ENCODE results near the gene PAPLN.
"Not testable (repeated sequence)": the region's sequence is repeated elsewhere in the genome, so short reads cannot be mapped to it uniquely, and the experiment has no call there.

PAPLN gene

GRCh38 chr14:73285979-73286378 lies 48.7 kb downstream of the PAPLN start:
- no peak for DNase-seq (ENCODE audit: low read depth in 1 of 2, low spot score in 1 of 2)

- no peak for DNase-seq (ENCODE audit: low read depth in 1 of 2, low spot score in 1 of 2)
Observed at GRCh38 chr14:73286598-73286997, 49.3 kb downstream of the PAPLN start.

- DNase-seq (ENCODE audit: low read depth in 1 of 2, low spot score in 1 of 2), result no peak
Observed at GRCh38 chr14:73287071-73287470, 49.8 kb downstream of the PAPLN start.

DNA sequence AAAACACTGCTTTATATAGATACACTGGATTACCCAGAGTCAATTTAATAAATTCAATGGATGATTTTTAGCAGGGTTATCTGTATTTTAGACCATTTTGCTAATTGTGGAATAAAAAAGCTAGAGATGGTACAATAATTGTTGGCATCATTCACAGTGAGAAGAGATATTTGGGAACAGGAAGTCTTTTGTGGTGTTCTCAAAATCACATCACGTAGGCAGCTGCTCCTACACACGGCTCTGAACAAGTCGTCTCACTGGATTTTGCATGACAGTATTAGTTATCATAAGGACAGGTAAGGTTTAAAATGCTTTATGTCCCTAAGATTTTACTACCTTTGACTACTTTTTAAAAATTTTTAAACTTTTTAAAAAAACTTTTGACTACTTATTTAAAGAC lies 52.0 kb downstream of the PAPLN start:
- no peak for DNase-seq (ENCODE audit: low read depth in 1 of 2, low spot score in 1 of 2)

- no peak for DNase-seq (ENCODE audit: low read depth in 1 of 2, low spot score in 1 of 2)
Observed at GRCh38 chr14:73289729-73290128, 52.4 kb downstream of the PAPLN start.

DNA sequence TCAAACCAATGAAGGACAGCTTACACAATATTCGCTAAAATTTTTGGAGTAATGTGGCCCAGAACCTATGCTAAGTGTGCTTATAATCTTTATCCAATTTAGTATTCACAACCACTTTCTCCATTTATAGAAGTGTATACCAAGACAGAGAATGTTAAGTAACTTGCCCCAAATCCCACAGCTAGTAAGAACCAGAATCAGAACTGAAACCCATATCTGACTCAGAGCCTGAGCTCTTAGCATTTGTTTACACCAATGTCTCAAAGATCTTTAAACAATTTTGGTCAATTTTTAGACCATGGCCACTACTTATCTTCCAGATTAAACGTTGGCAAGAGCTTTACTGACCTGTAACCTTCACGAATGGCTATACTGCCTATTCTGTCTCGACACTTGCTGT lies 53.0 kb downstream of the PAPLN start:
- DNase-seq (ENCODE audit: low read depth in 1 of 2, low spot score in 1 of 2), result no peak

- no peak for DNase-seq (ENCODE audit: low read depth in 1 of 2, low spot score in 1 of 2)
Observed at GRCh38 chr14:73293782-73294781, 56.8 kb downstream of the PAPLN start.

- DNase-seq (ENCODE audit: low read depth in 1 of 2, low spot score in 1 of 2), result no peak
Observed at GRCh38 chr14:73295198-73295796, 58.0 kb downstream of the PAPLN start.

GRCh38 chr14:73305499-73305898 lies 68.2 kb downstream of the PAPLN start:
- no peak for DNase-seq (ENCODE audit: low read depth in 1 of 2, low spot score in 1 of 2)

DNA sequence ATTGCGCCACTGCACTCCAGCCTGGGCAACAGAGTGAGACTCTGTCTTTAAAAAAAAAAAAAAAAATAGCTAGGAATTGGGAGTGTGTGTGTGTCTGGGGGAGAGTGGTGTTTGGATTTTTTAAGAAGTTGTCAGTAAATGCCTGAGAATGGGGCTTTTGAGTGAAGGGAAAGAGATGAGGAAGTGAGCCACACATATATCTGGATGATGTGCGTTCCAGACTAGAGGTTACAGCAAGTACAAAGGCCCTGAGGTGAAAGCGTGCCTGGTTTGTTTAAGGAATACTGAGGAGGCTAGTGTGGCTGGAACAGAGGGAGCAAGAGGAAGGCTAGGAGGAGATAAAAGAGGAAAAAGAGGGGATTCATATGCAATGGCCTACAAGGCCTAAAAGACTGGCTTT lies 70.0 kb downstream of the PAPLN start:
- DNase-seq (ENCODE audit: low read depth in 1 of 2, low spot score in 1 of 2), result no peak

DNA sequence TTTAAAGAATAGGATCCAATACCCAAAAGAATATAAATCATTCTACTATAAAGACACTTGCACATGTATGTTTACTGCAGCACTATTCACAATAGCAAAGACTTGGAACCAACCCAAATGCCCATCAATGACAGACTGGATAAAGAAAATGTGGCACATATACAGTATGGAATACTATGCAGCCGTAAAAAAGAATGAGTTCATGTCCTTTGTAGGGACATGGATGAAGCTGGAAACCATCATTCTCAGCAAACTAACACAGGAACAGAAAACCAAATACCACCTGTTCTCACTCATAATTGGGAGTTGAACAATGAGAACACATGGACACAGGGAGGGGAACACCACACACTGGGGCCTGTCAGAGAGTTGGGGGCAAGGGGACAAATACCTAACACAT lies 71.9 kb downstream of the PAPLN start:
- DNase-seq (ENCODE audit: low read depth in 1 of 2, low spot score in 1 of 2), result not testable (repeated sequence)

- no peak for DNase-seq (ENCODE audit: low read depth in 1 of 2, low spot score in 1 of 2)
Observed at GRCh38 chr14:73311708-73312030, 74.4 kb downstream of the PAPLN start.

DNA sequence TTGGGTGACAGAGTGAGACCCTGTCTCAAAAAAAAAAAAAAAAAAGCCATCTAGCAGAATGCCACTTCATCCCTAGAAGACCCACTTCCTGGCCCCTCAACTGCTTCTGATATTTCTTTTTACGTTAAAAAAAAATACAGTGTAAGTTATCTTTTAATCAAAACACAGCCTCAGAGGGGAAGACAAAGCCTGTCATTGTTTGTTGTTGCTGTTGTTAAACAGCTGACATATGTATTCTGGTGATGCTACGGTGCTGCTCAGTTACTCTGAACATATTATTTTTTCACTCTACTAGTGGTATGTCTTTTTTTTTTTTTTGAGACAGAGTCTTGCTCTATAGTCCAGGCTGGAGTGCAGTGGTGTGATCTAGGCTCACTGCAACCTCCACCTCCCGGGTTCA lies 75.4 kb downstream of the PAPLN start:
- no peak for DNase-seq (ENCODE audit: low read depth in 1 of 2, low spot score in 1 of 2)

- DNase-seq (ENCODE audit: low read depth in 1 of 2, low spot score in 1 of 2), result no peak
Observed at GRCh38 chr14:73313151-73313550, 75.8 kb downstream of the PAPLN start.

GRCh38 chr14:73323896-73324399 lies 86.6 kb downstream of the PAPLN start:
- no peak for DNase-seq (ENCODE audit: low read depth in 1 of 2, low spot score in 1 of 2)
